Putamen (tissue), 1 donor: ENCODE measurements around the gene ZBED4.

Experiments
- DNase-seq: peaks from one replicate; pipeline ENCODE4 v3.0.0-alpha.2; 2016; ENCODE audit warnings: low spot score

Gene ZBED4

GRCh38 chr22:49880281-49880680, 26.6 kb downstream of the ZBED4 start:
- no peak for DNase-seq

GRCh38 chr22:49881856-49882255, 28.2 kb downstream of the ZBED4 start:
- DNase-seq: no peak

GRCh38 chr22:49882519-49883293, 29.1 kb downstream of the ZBED4 start:
- no peak for DNase-seq

GRCh38 chr22:49883294-49883640, 29.6 kb downstream of the ZBED4 start:
- DNase-seq: no peak

- no peak for DNase-seq
Observed at GRCh38 chr22:49884075-49884474, 30.4 kb downstream of the ZBED4 start.

- DNase-seq: no peak
Observed at GRCh38 chr22:49884503-49885260, 31.0 kb downstream of the ZBED4 start.

- DNase-seq: no peak
Observed at GRCh38 chr22:49885281-49885680, 31.6 kb downstream of the ZBED4 start.

- DNase-seq: no peak
Observed at GRCh38 chr22:49885881-49886280, 32.2 kb downstream of the ZBED4 start.

GRCh38 chr22:49886346-49887063, 32.9 kb downstream of the ZBED4 start:
- DNase-seq: no peak

GRCh38 chr22:49887064-49887451, 33.4 kb downstream of the ZBED4 start:
- DNase-seq: no peak

GRCh38 chr22:49887702-49888101, 34.1 kb downstream of the ZBED4 start:
- DNase-seq: no peak

GRCh38 chr22:49889071-49889470, 35.4 kb downstream of the ZBED4 start:
- DNase-seq: peak; percentile 58

GRCh38 chr22:49892226-49892899, 38.7 kb downstream of the ZBED4 start:
- no peak for DNase-seq

- no peak for DNase-seq
Observed at GRCh38 chr22:49893025-49893424, 39.4 kb downstream of the ZBED4 start.

- DNase-seq: no peak
Observed at GRCh38 chr22:49894322-49895054, 40.8 kb downstream of the ZBED4 start.

GRCh38 chr22:49896201-49896600, 42.6 kb downstream of the ZBED4 start:
- DNase-seq: no peak

- no peak for DNase-seq
Observed at GRCh38 chr22:49897015-49897684, 43.5 kb downstream of the ZBED4 start.

GRCh38 chr22:49899530-49899929, 45.9 kb downstream of the ZBED4 start:
- no peak for DNase-seq

GRCh38 chr22:49900441-49901230, 47.0 kb downstream of the ZBED4 start:
- no peak for DNase-seq

- no peak for DNase-seq
Observed at GRCh38 chr22:49901457-49901856, 47.8 kb downstream of the ZBED4 start.
